ENCODE results near the gene UPP2.

UPP2 gene

DNA sequence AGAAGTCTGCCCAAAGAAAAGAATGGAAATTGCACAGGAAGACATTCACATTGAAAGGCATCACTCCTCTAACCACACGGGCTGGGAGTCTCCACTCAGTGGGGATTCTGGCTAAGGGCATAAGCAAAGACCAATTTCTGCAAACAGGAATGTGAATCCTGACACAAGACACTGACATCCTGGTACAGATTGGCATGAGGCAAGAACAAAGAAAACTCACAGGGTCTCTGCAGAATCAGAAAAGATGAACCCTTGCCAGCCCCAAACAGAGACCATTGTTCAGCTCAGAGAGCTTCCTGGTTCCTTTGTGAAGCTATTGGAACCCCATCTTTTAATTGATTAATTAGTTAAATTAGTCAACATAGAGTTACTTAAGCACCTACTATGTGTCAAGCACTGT, 82.3 kb downstream of the UPP2 start:
- no peak overlapping the region for H3K4me3 ChIP-seq (ENCODE audit: severe bottlenecking)
- H3K36me3 ChIP-seq (ENCODE audit: low read depth) = no peaks in the 10 kb centered on the region
- ATAC-seq (ENCODE audit: low read depth) (no peak), DNase-seq (ENCODE audit: low spot score) (no peak)
- no peaks in the 10 kb centered on the region for H3K27me3 ChIP-seq (ENCODE audit: insufficient read depth, poor library complexity, severe bottlenecking)
- TF ChIP-seq, protein P1, sequence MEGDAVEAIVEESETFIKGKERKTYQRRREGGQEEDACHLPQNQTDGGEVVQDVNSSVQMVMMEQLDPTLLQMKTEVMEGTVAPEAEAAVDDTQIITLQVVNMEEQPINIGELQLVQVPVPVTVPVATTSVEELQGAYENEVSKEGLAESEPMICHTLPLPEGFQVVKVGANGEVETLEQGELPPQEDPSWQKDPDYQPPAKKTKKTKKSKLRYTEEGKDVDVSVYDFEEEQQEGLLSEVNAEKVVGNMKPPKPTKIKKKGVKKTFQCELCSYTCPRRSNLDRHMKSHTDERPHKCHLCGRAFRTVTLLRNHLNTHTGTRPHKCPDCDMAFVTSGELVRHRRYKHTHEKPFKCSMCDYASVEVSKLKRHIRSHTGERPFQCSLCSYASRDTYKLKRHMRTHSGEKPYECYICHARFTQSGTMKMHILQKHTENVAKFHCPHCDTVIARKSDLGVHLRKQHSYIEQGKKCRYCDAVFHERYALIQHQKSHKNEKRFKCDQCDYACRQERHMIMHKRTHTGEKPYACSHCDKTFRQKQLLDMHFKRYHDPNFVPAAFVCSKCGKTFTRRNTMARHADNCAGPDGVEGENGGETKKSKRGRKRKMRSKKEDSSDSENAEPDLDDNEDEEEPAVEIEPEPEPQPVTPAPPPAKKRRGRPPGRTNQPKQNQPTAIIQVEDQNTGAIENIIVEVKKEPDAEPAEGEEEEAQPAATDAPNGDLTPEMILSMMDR (IDR thresholded peaks at IDR 0.05; ENCODE audit: poor library complexity, severe bottlenecking) = no peak
- no peak overlapping the region for H3K27ac ChIP-seq (ENCODE audit: poor library complexity, severe bottlenecking)
- no peaks in the 10 kb centered on the region for H3K4me1 ChIP-seq (ENCODE audit: insufficient read depth, poor library complexity, severe bottlenecking)
- no peaks in the 10 kb centered on the region for H3K9me3 ChIP-seq (ENCODE audit: severe bottlenecking)

DNA sequence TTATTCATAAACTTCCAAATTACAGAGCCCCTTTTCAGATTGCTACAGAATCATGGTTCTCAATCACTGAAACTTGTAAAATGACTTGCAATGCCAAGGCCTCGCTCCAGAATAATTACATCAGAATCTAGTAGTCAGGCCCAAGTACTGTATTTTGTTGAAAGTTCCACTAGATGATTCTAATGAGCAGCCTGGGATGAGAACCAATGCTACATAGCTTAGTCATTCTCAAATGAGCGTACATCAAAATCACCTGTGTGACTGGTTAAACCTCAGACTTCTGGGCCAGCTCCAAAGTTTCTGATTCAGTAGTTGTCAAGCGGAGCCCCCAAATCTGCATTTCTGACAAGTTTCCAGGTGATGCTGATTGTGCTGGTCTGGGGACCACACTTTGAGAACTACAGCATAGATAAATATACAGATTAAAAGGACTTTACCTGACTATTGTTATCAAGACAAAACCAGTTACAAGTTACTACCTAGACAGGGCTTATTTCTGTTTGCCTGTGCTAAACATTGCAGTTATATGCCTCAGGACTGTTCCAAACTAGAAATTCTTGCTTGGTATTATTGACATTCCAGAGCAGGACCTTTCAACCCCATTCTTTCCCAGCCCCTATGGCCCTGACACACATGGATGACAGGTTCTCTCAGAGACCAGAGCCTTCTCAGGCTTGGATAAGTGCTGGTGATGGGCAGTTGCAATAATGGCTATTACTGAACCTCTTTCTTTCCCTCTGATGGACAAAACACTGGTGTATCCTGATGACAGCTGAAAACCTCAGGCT, 83.1 kb downstream of the UPP2 start:
- Histone ChIP-seq H3K27ac (ENCODE audit: poor library complexity, severe bottlenecking) (no peak overlapping the region), H3K9me3 (ENCODE audit: severe bottlenecking) (no peaks in the 10 kb centered on the region), H3K4me3 (ENCODE audit: severe bottlenecking) (no peak overlapping the region), H3K36me3 (ENCODE audit: low read depth) (no peaks in the 10 kb centered on the region), H3K4me1 (ENCODE audit: insufficient read depth, poor library complexity, severe bottlenecking) (no peaks in the 10 kb centered on the region), H3K27me3 (ENCODE audit: insufficient read depth, poor library complexity, severe bottlenecking) (no peaks in the 10 kb centered on the region)
- TF ChIP-seq, protein P1 (IDR thresholded peaks at IDR 0.05; ENCODE audit: poor library complexity, severe bottlenecking) = no peak
- ATAC-seq (ENCODE audit: low read depth) = no peak
- DNase-seq (ENCODE audit: low spot score) = no peak

Measured in RWPE2 (cell line).